Ovary (tissue), 9 donors: ENCODE data around the gene TBR1. TPM values are rescaled to one million over a fixed set of nuclear protein-coding genes. Genes with fewer than 3 reads are reported as not detected.

Experiments
- polyA plus RNA-seq, 2 donors: library from polyadenylated mRNA; stranded (reverse); fragments of 200-250 nt in 1 of 2; fragments of 350-450 nt in 1 of 2; fragmentation: Illumina TruSeq in 1 of 2; extraction: RNeasy Lipid Tissue Mini Kit (QIAGEN cat#74804) in 1 of 2; gene quantifications; one replicate each; pipeline ENCODE4 v1.2.3, GENCODE V29; 2013 to 2014
- small RNA-seq: library from RNA; depleted of rRNA; stranded (forward); fragments of <200 nt; gene quantifications from one replicate; pipeline ENCODE3, GENCODE V24; 2016
- total RNA-seq, 7 donors: library from RNA; depleted of rRNA in 2 of 7; stranded (reverse); fragments of >200 nt in 2 of 7; fragmentation: NEBNext Ultra II Directional in 3 of 7; extraction: Animal tissue kit (Norgen Biotek cat#: 25700) in 3 of 7; gene quantifications; one replicate each; pipeline versions ENCODE4 v1.1.0 to v1.2.4, GENCODE V29; 2016 to 2023
- donor health status: DM: no; HTN: no; CAD: no; lungs with moderate emphysema.
- donor health status: DM: no; HTN: no; CAD: no.
- donor health status: Bipolar disorder and iron deficiency.
- donor health status: DM: yes; HTN: yes; CAD: no.
- donor health status: DM: no; HTN: no; CAD: no.
- donor health status: DM: yes; HTN: yes; CAD: no.

The TBR1 gene
- total and polyA plus RNA-seq, 9 donors: not detected

Small RNAs within 50 kb of the gene (small RNA-seq; reads per million reads assigned to genes)
- gene RNA5SP108: not detected

Other genes starting within 250 kb of the TBR1 start
- gene PSMD14, start 107.9 kb upstream of the TBR1 start, total RNA-seq: 10 to 100 TPM in 6 of 7 donors, 1 to 10 TPM in 1; 9.4 to 34.3 (median 19.4) TPM
- gene PSMD14, start 107.9 kb upstream of the TBR1 start, polyA plus RNA-seq: 10 to 100 TPM; 15.3 to 24.0 TPM
- under 1 TPM in 1 of 7 donors, not detected in 6; 0.46 TPM for gene SLC4A10, start 208.1 kb downstream of the TBR1 start, total RNA-seq
- gene SLC4A10, start 208.1 kb downstream of the TBR1 start, polyA plus RNA-seq: under 1 TPM; 0.02 to 0.15 TPM